H4 (cell line): ENCODE results near the gene ZNF428. TPM values are rescaled to one million over a fixed set of nuclear protein-coding genes. Genes with fewer than 3 reads are reported as not detected.
"Not testable (repeated sequence)": the region's sequence is repeated elsewhere in the genome, so short reads cannot be mapped to it uniquely, and the experiment has no call there.

Experiments used
- DNase-seq: peaks from one replicate; pipeline ENCODE4 v3.0.0-alpha.2; 2015; ENCODE audit warnings: low spot score
- total RNA-seq: library from RNA; depleted of rRNA; stranded (reverse); fragments of >200 nt; shearing (Covaris generic); gene quantifications from 2 replicates; pipeline ENCODE4 v1.2.3, GENCODE V29; 2014

The ZNF428 gene
- total RNA-seq, 1 experiment from 2014 or later, result 20.4 TPM

DNA sequence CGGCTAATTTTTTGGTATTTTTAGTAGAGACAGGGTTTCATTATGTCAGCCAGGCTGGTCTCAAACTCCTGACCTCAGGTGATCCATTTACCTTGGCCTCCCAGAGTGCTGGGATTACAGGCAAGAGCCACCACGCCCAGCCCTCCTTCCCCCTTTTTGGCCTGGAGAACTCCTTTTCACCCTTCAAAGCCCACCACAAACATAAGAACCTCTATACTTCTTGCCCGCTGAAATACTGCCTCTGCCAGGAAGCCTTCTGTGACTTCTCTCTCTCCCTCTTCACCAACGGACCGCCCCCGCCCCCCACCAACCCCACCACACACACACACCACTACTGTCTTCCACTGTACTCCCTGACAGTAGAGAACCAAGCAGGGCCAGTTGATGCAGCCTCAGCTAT lies 2.5 kb downstream of the ZNF428 start:
- DNase-seq, result no peak

GRCh38 chr19:43616306-43616705 lies 3.1 kb downstream of the ZNF428 start:
- DNase-seq, result no peak

GRCh38 chr19:43612374-43612773 lies 7.1 kb downstream of the ZNF428 start:
- no peak for DNase-seq

GRCh38 chr19:43611788-43612187 lies 7.6 kb downstream of the ZNF428 start, which contains the start of gene SRRM5:
TSS of gene SRRM5 (plus strand) at chr19:43612088. CDS start at chr19:43612122, 34 bp downstream.
- no peak for DNase-seq

DNA sequence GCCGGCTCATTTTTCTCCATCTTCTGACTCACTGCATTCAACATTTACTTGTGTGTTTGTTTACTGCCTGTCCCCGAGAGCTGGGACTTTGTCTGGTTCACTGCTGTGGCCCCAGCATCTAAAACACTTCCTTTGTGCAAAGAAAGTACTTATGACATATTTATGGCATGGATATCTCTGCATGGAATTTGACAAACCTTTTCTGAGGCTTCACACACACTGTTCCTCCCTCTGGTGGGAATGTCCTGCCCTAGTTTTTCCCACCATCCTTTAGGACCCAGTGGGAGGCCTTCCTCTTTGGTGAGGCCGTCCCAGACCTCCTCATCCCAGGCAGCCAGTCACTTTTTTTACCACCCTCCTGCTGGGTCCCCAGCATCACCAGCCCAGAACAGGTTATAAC lies 8.9 kb downstream of the ZNF428 start:
- no peak for DNase-seq

DNA sequence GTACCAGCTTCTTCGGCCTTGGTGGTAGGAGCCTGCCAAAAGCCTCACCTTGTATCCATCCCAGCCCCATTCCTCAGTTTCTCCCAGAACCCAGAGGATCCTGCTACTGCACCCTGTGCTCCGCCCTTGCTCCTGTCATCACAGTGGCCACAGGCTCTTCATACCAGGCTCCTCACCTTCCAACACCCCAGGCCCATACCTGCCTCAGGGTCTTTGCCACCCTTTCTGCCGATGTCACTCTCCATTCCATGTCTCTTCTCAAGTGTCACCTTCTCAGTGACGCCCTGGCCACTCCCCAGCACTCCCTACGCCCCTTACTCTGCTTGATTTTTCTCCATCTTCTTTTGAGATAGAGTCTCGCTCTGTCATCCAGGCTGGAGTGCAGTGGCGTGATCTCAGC lies 9.6 kb downstream of the ZNF428 start:
- DNase-seq, result no peak

- no peak for DNase-seq
Measured at GRCh38 chr19:43607238-43608205, 11.9 kb downstream of the ZNF428 start.

DNA sequence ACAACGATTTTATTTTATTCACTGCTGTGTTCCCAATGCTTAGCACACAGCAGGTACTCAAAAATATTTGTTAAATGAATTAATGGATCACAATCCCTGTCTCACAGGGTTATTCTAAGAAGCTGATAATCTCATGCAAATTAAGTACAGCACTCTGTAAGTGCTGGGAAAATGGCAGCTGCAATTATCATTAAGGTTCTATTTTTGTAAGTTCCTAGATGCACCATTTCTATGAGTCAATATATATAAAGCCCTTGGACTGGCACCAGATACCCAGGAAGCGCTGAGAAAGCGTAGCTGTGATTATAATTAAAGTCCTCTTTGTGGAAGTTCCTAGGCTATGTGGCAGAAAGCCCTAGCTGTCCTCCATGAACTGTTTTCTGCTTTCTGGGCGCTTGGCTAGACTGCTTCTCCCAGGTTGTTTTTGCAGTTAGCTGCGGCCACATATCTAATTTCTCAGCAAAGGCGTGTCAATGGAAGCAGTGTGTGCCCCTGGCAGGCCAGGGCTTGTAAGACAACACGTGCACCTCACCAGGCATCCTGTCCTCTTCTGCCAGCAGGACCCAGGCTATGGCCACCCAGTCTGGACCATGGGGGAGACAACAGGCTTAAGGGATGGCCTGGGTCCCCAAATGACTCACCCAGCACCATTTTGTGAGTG lies 12.7 kb downstream of the ZNF428 start:
- DNase-seq, result no peak

- no peak for DNase-seq
Measured at GRCh38 chr19:43605875-43606568, 13.4 kb downstream of the ZNF428 start.

DNA sequence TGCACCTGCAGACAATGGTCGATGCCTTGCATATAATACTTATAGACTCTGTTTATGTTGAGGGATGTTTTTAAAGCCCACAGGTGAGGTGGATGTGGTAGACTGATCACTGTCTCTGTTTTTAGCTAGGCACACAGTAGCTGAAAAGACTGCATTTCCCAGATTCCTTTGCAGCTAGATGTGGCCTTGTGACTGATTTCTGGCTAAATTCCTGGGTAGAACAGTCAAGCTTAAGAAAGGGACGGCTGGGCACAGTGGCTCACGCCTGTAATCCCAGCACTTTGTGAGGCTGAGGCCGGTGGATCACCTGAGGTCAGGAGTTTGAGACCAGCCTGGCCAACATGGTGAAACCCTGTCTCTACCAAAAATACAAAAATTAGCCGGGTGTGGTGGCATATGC lies 19.1 kb downstream of the ZNF428 start:
- DNase-seq, result not testable (repeated sequence)

GRCh38 chr19:43599635-43600295 lies 19.7 kb downstream of the ZNF428 start:
- no peak for DNase-seq

GRCh38 chr19:43598445-43599240 lies 20.8 kb downstream of the ZNF428 start:
- no peak for DNase-seq

DNA sequence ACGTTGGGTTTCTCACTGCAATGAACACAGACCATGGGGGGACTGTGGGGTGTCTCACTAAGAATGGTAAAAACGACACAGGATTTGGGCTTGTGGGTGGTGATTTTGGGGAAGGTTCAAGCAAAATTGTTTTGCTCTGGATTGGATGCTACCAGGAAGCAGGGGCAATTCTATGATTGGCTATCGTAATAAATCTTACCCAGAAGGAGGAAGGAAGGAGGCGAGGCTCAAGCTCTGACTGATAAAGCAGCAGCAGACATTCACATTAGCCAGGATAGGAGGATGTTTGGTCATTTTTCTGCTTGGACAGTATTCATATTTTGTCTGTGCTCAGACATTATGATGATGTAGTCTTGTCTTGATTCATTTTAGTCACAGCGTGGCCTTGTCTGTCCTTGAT lies 21.6 kb downstream of the ZNF428 start:
- no peak for DNase-seq

- DNase-seq, result no peak
Measured at GRCh38 chr19:43596842-43597461, 22.5 kb downstream of the ZNF428 start.

DNA sequence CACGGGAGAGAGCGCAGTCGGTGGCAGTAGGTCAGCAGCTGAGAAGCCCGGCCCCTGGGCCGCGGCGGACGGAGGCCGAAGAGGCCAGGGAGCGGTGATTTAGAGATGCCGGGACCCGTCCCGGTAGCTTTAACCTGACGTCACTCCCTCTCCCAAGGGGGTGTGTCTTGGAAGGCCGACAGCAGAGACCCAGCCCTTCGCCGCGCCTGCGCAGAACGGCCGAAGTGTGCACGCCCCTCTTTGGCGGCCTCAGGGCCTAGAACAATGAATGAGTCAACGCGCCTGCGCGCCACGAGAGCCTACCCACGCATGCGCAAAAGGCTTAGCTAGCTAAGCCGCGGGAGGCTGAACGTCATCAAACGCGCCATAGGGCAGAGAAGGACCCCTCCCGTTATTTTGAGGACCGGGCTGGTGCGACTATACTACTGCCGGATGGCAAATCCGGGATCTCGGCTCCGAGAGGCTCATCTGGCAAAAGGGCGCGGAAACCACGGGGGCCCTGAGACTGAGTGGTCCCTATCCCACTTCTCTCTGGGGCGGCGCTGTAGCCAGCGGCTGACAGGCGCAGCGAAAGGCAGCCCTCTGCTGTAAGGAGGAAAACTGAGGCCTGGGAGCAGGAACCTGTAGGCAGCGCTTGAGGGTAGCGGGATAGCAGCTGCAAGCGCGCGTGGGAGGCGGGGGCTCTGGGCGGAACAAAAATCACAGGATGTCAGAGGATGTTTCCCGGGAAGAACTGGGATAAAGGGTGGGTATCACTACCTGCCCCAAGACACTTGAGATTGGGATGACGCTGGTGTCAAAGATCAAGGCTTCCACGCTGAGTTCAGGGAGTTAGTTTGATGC lies 23.2 kb downstream of the ZNF428 start, which contains the start of the genes IRGQ and ZNF576:
Gene IRGQ, minus strand, starts transcription at position 136 of the 843 bp plus-strand sequence. CDS start 796 bp downstream, outside the sequence.
Gene ZNF576, plus strand, starts transcription at position 597 of the 843 bp plus-strand sequence. CDS start 514 bp downstream, outside the sequence.
- peak; percentile 100 for DNase-seq

DNA sequence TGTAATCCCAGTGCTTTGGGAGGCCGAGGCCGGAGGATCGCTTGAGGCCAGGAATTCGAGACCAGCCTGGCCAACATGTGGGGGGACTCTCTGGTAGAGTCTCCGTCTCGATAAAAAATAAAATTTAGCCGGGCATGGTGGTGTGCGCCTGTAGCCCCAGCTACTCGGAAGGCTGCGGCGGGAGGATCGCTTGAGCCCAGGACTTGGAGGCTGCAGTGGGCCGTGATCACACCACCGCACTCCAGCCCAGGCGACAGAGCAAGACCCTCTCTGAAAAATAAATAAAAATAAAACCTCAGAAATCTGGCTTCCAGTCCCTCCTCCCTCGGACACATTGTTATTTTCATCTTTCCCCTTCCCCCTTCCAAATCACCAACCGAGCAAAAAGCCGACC lies 23.8 kb downstream of the ZNF428 start:
- no peak for DNase-seq

DNA sequence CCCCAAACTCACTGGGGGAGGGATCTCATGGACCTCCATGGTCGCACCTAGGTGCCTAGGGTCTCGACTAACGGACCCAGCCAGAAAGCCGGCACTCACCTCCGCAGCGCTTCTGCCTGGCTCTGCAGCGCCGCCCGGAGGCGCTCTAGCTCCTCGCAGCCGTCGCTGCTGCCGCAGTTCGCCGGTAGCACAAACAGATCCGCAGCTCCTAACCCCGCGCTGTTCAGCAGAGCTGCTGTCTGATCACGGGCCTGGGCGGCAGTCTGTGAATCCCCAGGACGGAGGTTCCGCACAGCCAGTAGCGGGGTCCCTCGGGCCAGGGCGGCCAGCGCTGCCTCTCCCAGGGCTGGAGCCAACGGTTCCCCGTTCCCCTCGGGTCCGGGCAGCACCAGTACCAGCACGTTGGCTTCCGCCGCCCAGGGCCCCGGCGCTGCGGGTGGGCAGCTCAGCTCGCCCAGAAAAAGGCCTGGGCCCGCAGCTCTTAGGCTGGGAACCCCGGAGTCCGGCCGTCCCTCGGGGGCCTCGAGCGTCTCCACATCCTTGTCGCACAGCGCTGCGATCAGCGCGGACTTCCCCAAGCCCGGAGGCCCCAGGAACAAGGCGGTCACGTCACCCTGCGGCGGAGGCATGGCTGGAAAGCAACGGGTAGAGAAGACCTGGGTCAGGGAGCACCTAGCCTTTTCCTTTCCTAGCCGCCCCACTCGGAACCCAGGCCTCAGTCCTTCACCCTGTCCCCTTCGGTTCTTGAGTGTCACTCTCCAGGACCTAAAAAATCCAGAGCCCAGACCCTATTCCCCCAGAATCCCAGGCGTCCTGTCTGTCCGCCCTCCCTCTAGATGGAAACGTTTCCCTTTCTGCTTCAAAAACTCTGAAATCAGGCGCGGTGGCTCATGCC lies 24.5 kb downstream of the ZNF428 start:
- DNase-seq, result no peak

DNA sequence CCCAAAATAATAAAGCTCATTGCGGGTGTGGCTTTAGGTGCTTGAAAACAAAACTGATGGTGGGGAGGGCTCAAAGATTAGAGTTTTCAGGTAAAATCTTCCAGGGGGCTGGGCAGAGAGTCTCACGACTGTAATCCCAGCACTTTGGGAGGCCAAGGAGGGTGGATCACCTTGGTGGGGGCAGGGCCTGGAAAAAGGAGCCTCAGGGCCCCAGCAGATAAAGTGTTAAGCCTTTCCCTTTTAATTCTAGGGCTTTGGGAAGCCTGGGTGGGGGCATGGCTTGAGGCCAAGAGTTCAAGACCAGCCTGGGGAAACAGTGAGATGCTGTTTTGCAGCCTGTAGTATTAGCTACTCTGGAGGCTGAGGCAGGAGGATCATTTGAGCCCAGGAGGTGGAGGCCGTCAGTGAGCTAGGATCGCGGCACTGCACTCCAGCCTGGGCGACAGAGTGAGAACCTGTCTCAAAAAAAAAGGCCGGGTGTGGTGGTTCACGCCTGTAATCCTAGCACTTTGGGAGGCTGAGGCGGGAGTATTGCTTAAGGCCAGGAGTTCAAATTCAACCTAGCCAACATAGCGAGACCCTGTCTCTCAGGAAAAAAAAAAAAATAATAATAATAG lies 25.2 kb downstream of the ZNF428 start:
- DNase-seq, result no peak
